Esophagus muscularis mucosa (tissue), 4 donors: Measurements from ENCODE around the gene ULK2.

Experiments used
- EP300 ChIP-seq: sonication (generic); formaldehyde crosslinking; IDR thresholded peaks from one replicate; pipeline ENCODE4 v1.6.1; 2017; ENCODE audit warnings: antibody characterized with exemption
- POLR2A ChIP-seq: fragments of 450-650 bp; IDR thresholded peaks from one replicate; pipeline ENCODE4 v1.6.1; 2017; ENCODE audit warnings: antibody characterized with exemption, moderate library complexity, mild to moderate bottlenecking, low read depth
- POLR2AphosphoS5 ChIP-seq, 2 donors: sonication (generic); formaldehyde crosslinking; IDR thresholded peaks; one replicate each; pipeline ENCODE4 v1.6.1; 2017; ENCODE audit warnings: antibody characterized with exemption in 2 of 2
- TF ChIP-seq, protein P1 (sequence below), 3 experiments: fragments of 200-600 bp in 2 of 3; fragments of 450-650 bp in 1 of 3; sonication (generic) in 2 of 3; IDR thresholded peaks; one replicate each; pipeline ENCODE4 v1.5.1; 2017 to 2019; ENCODE audit warnings: antibody characterized with exemption in 3 of 3, mild to moderate bottlenecking in 2 of 3, moderate library complexity in 1 of 3

DNA sequence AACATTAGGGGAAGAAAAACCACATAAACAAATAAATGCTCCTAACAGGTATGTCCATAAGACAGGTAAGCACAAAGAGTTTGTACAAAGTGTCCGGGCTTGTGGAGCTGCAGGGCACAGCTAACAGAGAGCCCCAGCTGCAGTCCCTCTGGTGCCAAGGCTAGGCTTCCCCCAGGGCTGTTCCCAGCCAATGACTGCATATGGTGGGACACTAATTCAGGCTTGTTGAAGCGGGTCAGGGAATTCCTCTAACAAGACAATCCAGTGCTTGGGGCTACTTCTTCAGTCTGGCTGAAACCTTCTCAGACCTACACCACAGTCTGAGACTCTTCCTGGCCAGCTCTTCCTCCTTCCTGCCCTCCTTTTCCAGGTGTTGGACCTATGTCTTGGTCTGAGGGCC lies 67.9 kb downstream of the ULK2 start:
- TF ChIP-seq POLR2AphosphoS5 (IDR thresholded peaks at IDR 0.05) (no peak), POLR2A (no peak), EP300 (no peak)
- TF ChIP-seq, protein P1, sequence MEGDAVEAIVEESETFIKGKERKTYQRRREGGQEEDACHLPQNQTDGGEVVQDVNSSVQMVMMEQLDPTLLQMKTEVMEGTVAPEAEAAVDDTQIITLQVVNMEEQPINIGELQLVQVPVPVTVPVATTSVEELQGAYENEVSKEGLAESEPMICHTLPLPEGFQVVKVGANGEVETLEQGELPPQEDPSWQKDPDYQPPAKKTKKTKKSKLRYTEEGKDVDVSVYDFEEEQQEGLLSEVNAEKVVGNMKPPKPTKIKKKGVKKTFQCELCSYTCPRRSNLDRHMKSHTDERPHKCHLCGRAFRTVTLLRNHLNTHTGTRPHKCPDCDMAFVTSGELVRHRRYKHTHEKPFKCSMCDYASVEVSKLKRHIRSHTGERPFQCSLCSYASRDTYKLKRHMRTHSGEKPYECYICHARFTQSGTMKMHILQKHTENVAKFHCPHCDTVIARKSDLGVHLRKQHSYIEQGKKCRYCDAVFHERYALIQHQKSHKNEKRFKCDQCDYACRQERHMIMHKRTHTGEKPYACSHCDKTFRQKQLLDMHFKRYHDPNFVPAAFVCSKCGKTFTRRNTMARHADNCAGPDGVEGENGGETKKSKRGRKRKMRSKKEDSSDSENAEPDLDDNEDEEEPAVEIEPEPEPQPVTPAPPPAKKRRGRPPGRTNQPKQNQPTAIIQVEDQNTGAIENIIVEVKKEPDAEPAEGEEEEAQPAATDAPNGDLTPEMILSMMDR (IDR thresholded peaks at IDR 0.05), result no peak
